Endothelial cell of umbilical vein (primary cell): ENCODE measurements around the gene LTBP1. TPM values are rescaled to one million over a fixed set of nuclear protein-coding genes. Genes with fewer than 3 reads are reported as not detected.

Experiments used
- BruUV-seq: library from RNA; stranded (reverse); fragments of 400-500 nt; replicated peaks from 2 replicates; lab custom pipeline; 2021; lab: Mats Ljungman, UMichigan
- CTCF ChIA-PET: fragments of 300-600, 350-600 bp; sonication (Branson Sonifier 250); formaldehyde crosslinking; loops from one replicate; lab custom pipeline; 2021; ENCODE audit warnings: antibody characterized with exemption, inconsistent platforms; lab: Charles Lee
- POLR2A ChIA-PET: fragments of 300-600, 350-600 bp; sonication (Branson Sonifier 250); formaldehyde crosslinking; loops from one replicate; lab custom pipeline; 2021; ENCODE audit warnings: antibody characterized with exemption, inconsistent platforms; lab: Charles Lee
- DNase-seq: peaks from one replicate; pipeline ENCODE4 v3.0.0-alpha.2; 2011; ENCODE audit warnings: low read depth, low spot score
- FAIRE-seq: peaks from 2 replicates; lab custom pipeline; 2011; peaks lifted over from hg19 to GRCh38; lab: Jason Lieb, UNC
- H2AFZ ChIP-seq: 2 replicates; pipeline ENCODE4 v1.6.0; 2012; ENCODE audit warnings: low read depth, low read length, control low read depth, inconsistent platforms
- H3K27ac ChIP-seq: 2 replicates; pipeline ENCODE4 v1.5.1; 2011; ENCODE audit warnings: low read depth, mild to moderate bottlenecking, control low read depth, low read length, moderate library complexity; ENCODE audit not compliant: insufficient read depth
- H3K27me3 ChIP-seq, 2 experiments: 2 replicates each; pipeline versions ENCODE4 v1.6.0 to v1.6.1; 2011; ENCODE audit warnings: low read length in 2 of 2, mixed read lengths in 1 of 2; ENCODE audit not compliant: control insufficient read depth in 2 of 2, insufficient read depth in 2 of 2
- H3K36me3 ChIP-seq, 2 experiments: 2 replicates in 1 of 2; 3 replicates in 1 of 2; pipeline ENCODE4 v1.5.1; 2011; ENCODE audit warnings: low read length in 2 of 2, mild to moderate bottlenecking in 1 of 2, moderate library complexity in 1 of 2; ENCODE audit not compliant: control insufficient read depth in 2 of 2, insufficient read depth in 2 of 2; ENCODE audit errors: extremely low read depth in 1 of 2
- H3K4me1 ChIP-seq: 3 replicates; pipeline ENCODE4 v1.5.1; 2011; ENCODE audit warnings: mild to moderate bottlenecking, low read length; ENCODE audit not compliant: control insufficient read depth, insufficient read depth; ENCODE audit errors: extremely low read depth
- H3K4me2 ChIP-seq: 2 replicates; pipeline ENCODE4 v1.6.1; 2011; ENCODE audit warnings: low read length, control low read depth, mixed read lengths; ENCODE audit not compliant: insufficient read depth
- H3K4me3 ChIP-seq, 3 experiments: fragments of 200-600 bp in 1 of 3; sonication (generic), shearing (Covaris generic) in 1 of 3; replicated peaks in 1 of 3; 2 replicates each; pipeline ENCODE4 v1.5.1; 2011 to 2016; ENCODE audit warnings: control low read depth in 3 of 3, low read length in 3 of 3, mild to moderate bottlenecking in 2 of 3, inconsistent platforms in 1 of 3, low read depth in 1 of 3, moderate library complexity in 1 of 3; ENCODE audit not compliant: insufficient read depth in 1 of 3
- H3K79me2 ChIP-seq: 2 replicates; pipeline ENCODE4 v1.6.0; 2012; ENCODE audit warnings: low read length, inconsistent platforms; ENCODE audit not compliant: control insufficient read depth, insufficient read depth
- H3K9ac ChIP-seq: replicated peaks from 2 replicates; pipeline ENCODE3; 2011; ENCODE audit warnings: low read length, control low read depth; ENCODE audit not compliant: insufficient read depth; ENCODE audit errors: extremely low read depth
- H3K9me1 ChIP-seq: replicated peaks from 3 replicates; pipeline ENCODE4 v1.6.0; 2011; ENCODE audit warnings: mild to moderate bottlenecking, low read length; ENCODE audit not compliant: control insufficient read depth, insufficient read depth; ENCODE audit errors: extremely low read depth
- H3K9me3 ChIP-seq: replicated peaks from 2 replicates; pipeline ENCODE4 v1.5.1; 2012; ENCODE audit warnings: low read length, inconsistent platforms; ENCODE audit not compliant: control insufficient read depth, insufficient read depth
- H4K20me1 ChIP-seq: replicated peaks from 2 replicates; pipeline ENCODE3; 2011; ENCODE audit warnings: mild to moderate bottlenecking, low read length; ENCODE audit not compliant: control insufficient read depth, insufficient read depth; ENCODE audit errors: extremely low read depth
- EZH2 ChIP-seq: IDR thresholded peaks from 2 replicates; pipeline ENCODE4 v1.6.1; 2012; ENCODE audit warnings: borderline replicate concordance, low read depth, mild to moderate bottlenecking, moderate library complexity, low read length, inconsistent platforms; ENCODE audit not compliant: severe bottlenecking
- FOS ChIP-seq: IDR thresholded peaks from 2 replicates; pipeline ENCODE4 v1.6.1; 2011; ENCODE audit warnings: mild to moderate bottlenecking, low read length, moderate library complexity, borderline replicate concordance; ENCODE audit not compliant: insufficient read depth
- GATA2 ChIP-seq: IDR thresholded peaks from 2 replicates; pipeline ENCODE4 v1.7.0; 2011; ENCODE audit warnings: low read depth, mild to moderate bottlenecking, moderate library complexity, mixed read lengths, low read length; ENCODE audit not compliant: insufficient read length, insufficient read depth
- JUN ChIP-seq: IDR thresholded peaks from 2 replicates; pipeline ENCODE4 v1.6.1; 2011; ENCODE audit warnings: borderline replicate concordance, low read depth; ENCODE audit not compliant: insufficient read length, insufficient read depth
- MYC ChIP-seq: IDR thresholded peaks from one replicate; pipeline ENCODE4 v1.6.1; 2011; ENCODE audit warnings: mild to moderate bottlenecking, low read depth, low read length
- POLR2A ChIP-seq: IDR thresholded peaks from 2 replicates; pipeline ENCODE4 v1.6.1; 2012; ENCODE audit warnings: low read depth, mild to moderate bottlenecking, control low read depth, low read length
- POLR2AphosphoS5 ChIP-seq: IDR thresholded peaks from 2 replicates; pipeline ENCODE4 v1.6.1; 2012; ENCODE audit warnings: low read depth, mild to moderate bottlenecking, control low read depth, low read length, moderate library complexity; ENCODE audit not compliant: insufficient read depth
- dilution Hi-C: fragments of 300-500 bp; cut with MboI; formaldehyde crosslinking; loops from one replicate; pipeline ENCODE4 v1.15.0; 2019; ENCODE audit warnings: low sequenced_read_pairs; ENCODE audit not compliant: extremely low pct_ligation_motif_present
- intact Hi-C: fragments of 100-400 bp; cut with micrococcal nuclease; formaldehyde crosslinking; loops from one replicate; pipeline ENCODE4 v1.10.0; 2022
- polyA plus RNA-seq, 4 experiments: library from polyadenylated mRNA; depleted of rRNA in 3 of 4; stranded (reverse) in 3 of 4; unstranded in 1 of 4; fragments of >200 nt; gene quantifications; 2 replicates each; pipeline versions ENCODE4 v1.2.1 to v1.2.3, GENCODE V29; 2011 to 2012; ENCODE audit warnings: missing spikeins in 1 of 4
- total RNA-seq: library from RNA; stranded (reverse); gene quantifications from 2 replicates; pipeline ENCODE4 v1.2.3, GENCODE V29; 2021
- TF ChIP-seq, protein P1 (sequence below): IDR thresholded peaks from 2 replicates; pipeline ENCODE4 v1.6.1; 2011; ENCODE audit not compliant: insufficient read depth, insufficient read length
- TF ChIP-seq, protein P2 (sequence below), 2 donors: IDR thresholded peaks; 1 replicate in 1 of 2; 2 replicates in 1 of 2; pipeline ENCODE4 v1.5.1; 2011; ENCODE audit warnings: low read length in 2 of 2, mild to moderate bottlenecking in 2 of 2, moderate library complexity in 2 of 2, control low read depth in 1 of 2, inconsistent platforms in 1 of 2, low read depth in 1 of 2; ENCODE audit not compliant: insufficient read depth in 1 of 2; ENCODE audit errors: extremely low read depth in 1 of 2

The LTBP1 gene
- total and polyA plus RNA-seq, 2 donors (not counting 3 experiments of a cell fraction or from before 2014, with no cell fraction given): 57.4 to 68.2 TPM

- peaks cover 2 to 8% of the 10 kb centered on the region in 2 experiments for H3K36me3 ChIP-seq
- peaks cover 4% of the 10 kb centered on the region for H3K4me1 ChIP-seq
- no peaks in the 10 kb centered on the region for H3K79me2 ChIP-seq
- intact Hi-C loops: no loop called here
- no peak overlapping the region for H3K4me3 ChIP-seq
- BruUV-seq: no TSS peak
- CTCF ChIA-PET: interaction anchor here (1.3 kb wide), 1 partner anchor 9 kb away, joined by 3 read pairs; no protein-coding TSS in a partner anchor
- H3K4me2 ChIP-seq: no peak overlapping the region
- H3K27ac ChIP-seq: no peak overlapping the region
- no peak overlapping the region for H2AFZ ChIP-seq
- no peak overlapping the region for H3K9ac ChIP-seq
- no peaks in the 10 kb centered on the region for H3K9me3 ChIP-seq
- no peaks in the 10 kb centered on the region for H3K9me1 ChIP-seq
- no peaks in the 10 kb centered on the region for H4K20me1 ChIP-seq
- DNase-seq (peak; percentile 24), FAIRE-seq (no peak)
- no peak for TF ChIP-seq POLR2AphosphoS5
- TF ChIP-seq POLR2A: no peak
- no peak for TF ChIP-seq EZH2
- TF ChIP-seq, protein P1, sequence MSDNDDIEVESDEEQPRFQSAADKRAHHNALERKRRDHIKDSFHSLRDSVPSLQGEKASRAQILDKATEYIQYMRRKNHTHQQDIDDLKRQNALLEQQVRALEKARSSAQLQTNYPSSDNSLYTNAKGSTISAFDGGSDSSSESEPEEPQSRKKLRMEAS: no peak
- TF ChIP-seq, protein P2, sequence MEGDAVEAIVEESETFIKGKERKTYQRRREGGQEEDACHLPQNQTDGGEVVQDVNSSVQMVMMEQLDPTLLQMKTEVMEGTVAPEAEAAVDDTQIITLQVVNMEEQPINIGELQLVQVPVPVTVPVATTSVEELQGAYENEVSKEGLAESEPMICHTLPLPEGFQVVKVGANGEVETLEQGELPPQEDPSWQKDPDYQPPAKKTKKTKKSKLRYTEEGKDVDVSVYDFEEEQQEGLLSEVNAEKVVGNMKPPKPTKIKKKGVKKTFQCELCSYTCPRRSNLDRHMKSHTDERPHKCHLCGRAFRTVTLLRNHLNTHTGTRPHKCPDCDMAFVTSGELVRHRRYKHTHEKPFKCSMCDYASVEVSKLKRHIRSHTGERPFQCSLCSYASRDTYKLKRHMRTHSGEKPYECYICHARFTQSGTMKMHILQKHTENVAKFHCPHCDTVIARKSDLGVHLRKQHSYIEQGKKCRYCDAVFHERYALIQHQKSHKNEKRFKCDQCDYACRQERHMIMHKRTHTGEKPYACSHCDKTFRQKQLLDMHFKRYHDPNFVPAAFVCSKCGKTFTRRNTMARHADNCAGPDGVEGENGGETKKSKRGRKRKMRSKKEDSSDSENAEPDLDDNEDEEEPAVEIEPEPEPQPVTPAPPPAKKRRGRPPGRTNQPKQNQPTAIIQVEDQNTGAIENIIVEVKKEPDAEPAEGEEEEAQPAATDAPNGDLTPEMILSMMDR (IDR thresholded peaks at IDR 0.05; ENCODE audit: extremely low read depth in 1 of 2, insufficient read depth in 1 of 2, low read depth in 1 of 2, low read length in 2 of 2): no peak
- no peak for TF ChIP-seq FOS
- no peak for TF ChIP-seq MYC
- TF ChIP-seq GATA2: no peak
- TF ChIP-seq JUN: no peak
- no peaks in the 10 kb centered on the region for H3K27me3 ChIP-seq
- dilution Hi-C loops: no loop called here
- POLR2A ChIA-PET: no interaction called here
These were observed 351.5 kb downstream of the LTBP1 start for GRCh38 chr2:33298233-33298632.
